Stomach (tissue), 9 donors: ENCODE data around the gene DCAF6. TPM values are rescaled to one million over a fixed set of nuclear protein-coding genes. Genes with fewer than 3 reads are reported as not detected.

Source experiments
- DNase-seq, 2 donors: peaks; one replicate each; pipeline versions ENCODE4 v3.0.0 to v3.0.0-alpha.2; 2013 to 2019
- H3K27ac ChIP-seq, 5 donors: fragments of 200-600 bp in 4 of 5; sonication (generic) in 4 of 5; one replicate each; pipeline ENCODE4 v1.5.1; 2013 to 2019; ENCODE audit warnings: mild to moderate bottlenecking in 1 of 5, moderate library complexity in 1 of 5
- H3K27me3 ChIP-seq, 3 donors: fragments of 200-600 bp; sonication (generic); one replicate each; pipeline ENCODE4 v1.5.1; 2017 to 2019; ENCODE audit warnings: mixed run types in 1 of 3
- H3K36me3 ChIP-seq, 4 donors: fragments of 200-600 bp; sonication (generic); 1 replicate in 3 of 4; 2 replicates in 1 of 4; pipeline ENCODE4 v1.5.1; 2016 to 2019
- H3K4me1 ChIP-seq, 4 donors: fragments of 200-600 bp; sonication (generic); one replicate each; pipeline ENCODE4 v1.5.1; 2016 to 2019
- H3K4me3 ChIP-seq, 4 donors: fragments of 200-600 bp; sonication (generic) in 3 of 4; one replicate each; pipeline ENCODE4 v1.5.1; 2016 to 2019; ENCODE audit warnings: mild to moderate bottlenecking in 1 of 4
- H3K9me3 ChIP-seq, 4 donors: fragments of 200-600 bp; sonication (generic); one replicate each; pipeline ENCODE4 v1.5.1; 2016 to 2019
- CTCF ChIP-seq, 7 experiments: fragments of 450-650 bp in 4 of 7; fragments of 200-600 bp in 3 of 7; sonication (generic) in 3 of 7; IDR thresholded peaks; one replicate each; pipeline ENCODE4 v1.5.1; 2016 to 2019; ENCODE audit warnings: antibody characterized with exemption in 7 of 7, control low read depth in 2 of 7, mild to moderate bottlenecking in 1 of 7
- EP300 ChIP-seq: sonication (generic); formaldehyde crosslinking; IDR thresholded peaks from one replicate; pipeline ENCODE4 v1.6.1; 2017; ENCODE audit warnings: antibody characterized with exemption
- POLR2A ChIP-seq, 4 donors: fragments of 450-650 bp; IDR thresholded peaks; one replicate each; pipeline ENCODE4 v1.6.1; 2016; ENCODE audit warnings: antibody characterized with exemption in 4 of 4, control low read depth in 2 of 4, mild to moderate bottlenecking in 1 of 4, moderate library complexity in 1 of 4
- POLR2AphosphoS5 ChIP-seq, 3 donors: sonication (generic); formaldehyde crosslinking; IDR thresholded peaks; one replicate each; pipeline ENCODE4 v1.6.1; 2016; ENCODE audit warnings: antibody characterized with exemption in 3 of 3
- WGBS, 5 donors: extraction: QIAGEN DNeasy Blood & Tissue Kit in 3 of 5; methylation state at CpG; one replicate each; pipeline versions ENCODE4 v1.1.5 to v1.1.7; 2013 to 2018; 5-methylcytosine and 5-hydroxymethylcytosine counted together
- intact Hi-C: fragments of 100-400 bp; cut with DNase I; formaldehyde crosslinking; loops from one replicate; pipeline ENCODE4 v1.15.1; 2023; ENCODE audit warnings: low total_unique reads
- polyA plus RNA-seq, 3 donors: library from polyadenylated mRNA; stranded (reverse); fragments of 200-250 nt; gene quantifications; one replicate each; pipeline ENCODE4 v1.2.3, GENCODE V29; 2013
- total RNA-seq, 5 donors: library from RNA; depleted of rRNA; stranded (reverse); fragments of >200 nt; gene quantifications; one replicate each; pipeline versions ENCODE4 v1.1.0 to v1.2.3, GENCODE V29; 2014 to 2016
- donor health status: healthy with polysubstance abuse.
- donor health status: Bipolar disorder and iron deficiency.
- donor health status: healthy.

DCAF6 gene
- total and polyA plus RNA-seq, 8 donors = 39.3 to 124 (median 71.9) TPM

DNA sequence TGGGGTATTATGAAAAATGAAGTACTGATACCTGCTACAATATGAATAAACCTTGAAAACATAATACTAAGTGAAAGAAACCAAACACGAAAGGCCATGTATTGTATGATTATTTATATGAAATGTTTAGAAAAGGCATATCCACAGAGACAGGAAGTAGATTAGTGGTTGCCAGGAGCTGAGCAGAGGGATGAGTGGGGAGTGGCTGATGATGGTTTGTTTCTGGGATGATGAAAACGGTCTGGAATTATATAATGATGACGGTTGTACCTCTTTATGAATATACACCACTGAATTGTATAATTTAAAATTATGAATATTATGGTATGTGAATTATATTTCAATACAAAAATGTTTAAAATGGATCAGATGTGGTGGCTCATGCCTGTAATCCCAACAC lies 64.2 kb downstream of the DCAF6 start:
- 78 to 85% (median 82%) methylated on average over 3 of the region's 3 CpGs for WGBS, 5 donors
- Histone ChIP-seq H3K27me3 (no peaks in the 10 kb centered on the region), H3K4me1 (no peaks in the 10 kb centered on the region), H3K27ac (no peak overlapping the region), H3K4me3 (no peak overlapping the region), H3K9me3 (no peaks in the 10 kb centered on the region), H3K36me3 (peaks cover 4 to 41% (median 36%) of the 10 kb centered on the region in 4 donors)
- no peak for DNase-seq
- intact Hi-C loops = no loop called here
- TF ChIP-seq POLR2A (IDR thresholded peaks at IDR 0.05) (no peak), CTCF (IDR thresholded peaks at IDR 0.05) (no peak), EP300 (no peak), POLR2AphosphoS5 (IDR thresholded peaks at IDR 0.05) (no peak)

GRCh38 chr1:168001213-168001612 lies 64.7 kb downstream of the DCAF6 start:
- Histone ChIP-seq H3K27me3 (no peaks in the 10 kb centered on the region), H3K27ac (no peak overlapping the region), H3K4me1 (no peaks in the 10 kb centered on the region), H3K36me3 (peaks cover 4 to 44% (median 38%) of the 10 kb centered on the region in 4 donors), H3K9me3 (no peaks in the 10 kb centered on the region), H3K4me3 (no peak overlapping the region)
- no peak for DNase-seq
- 96 to 100% (median 98%) methylated on average over 1 of the region's 1 CpG for WGBS, 5 donors
- TF ChIP-seq CTCF (IDR thresholded peaks at IDR 0.05) (no peak), POLR2A (IDR thresholded peaks at IDR 0.05) (no peak), EP300 (no peak), POLR2AphosphoS5 (IDR thresholded peaks at IDR 0.05) (no peak)
- intact Hi-C loops = no loop called here

DNA sequence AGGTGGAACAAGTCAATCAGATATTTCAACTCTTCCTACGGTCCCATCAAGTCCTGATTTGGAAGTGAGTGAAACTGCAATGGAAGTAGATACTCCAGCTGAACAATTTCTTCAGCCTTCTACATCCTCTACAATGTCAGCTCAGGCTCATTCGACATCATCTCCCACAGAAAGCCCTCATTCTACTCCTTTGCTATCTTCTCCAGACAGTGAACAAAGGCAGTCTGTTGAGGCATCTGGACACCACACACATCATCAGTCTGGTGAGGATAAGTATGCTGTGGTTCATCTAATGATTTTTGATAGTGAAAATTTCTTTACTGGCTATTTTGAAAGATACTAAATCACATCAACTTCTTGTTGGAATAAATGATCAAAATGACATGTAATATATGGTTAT lies 68.0 kb downstream of the DCAF6 start:
- H3K27ac ChIP-seq = no peak overlapping the region
- H3K27me3 ChIP-seq = no peaks in the 10 kb centered on the region
- no peaks in the 10 kb centered on the region for H3K9me3 ChIP-seq
- peaks cover 9 to 57% (median 55%) of the 10 kb centered on the region in 4 donors for H3K36me3 ChIP-seq
- WGBS, 5 donors = 92 to 98% (median 93%) methylated on average over 2 of the region's 2 CpGs
- TF ChIP-seq CTCF (IDR thresholded peaks at IDR 0.05) (no peak), EP300 (no peak), POLR2AphosphoS5 (IDR thresholded peaks at IDR 0.05) (no peak), POLR2A (IDR thresholded peaks at IDR 0.05) (no peak)
- no peak for DNase-seq
- H3K4me1 ChIP-seq = no peaks in the 10 kb centered on the region
- no peak overlapping the region for H3K4me3 ChIP-seq
- intact Hi-C loops = no loop called here

- DNase-seq = no peak
- H3K27me3 ChIP-seq = no peaks in the 10 kb centered on the region
- no peak overlapping the region for H3K27ac ChIP-seq
- intact Hi-C loops = no loop called here
- no peaks in the 10 kb centered on the region for H3K4me1 ChIP-seq
- no peak overlapping the region for H3K4me3 ChIP-seq
- TF ChIP-seq POLR2A (IDR thresholded peaks at IDR 0.05) = no peak
- TF ChIP-seq EP300 = no peak
- no peak for TF ChIP-seq POLR2AphosphoS5 (IDR thresholded peaks at IDR 0.05)
- TF ChIP-seq CTCF (IDR thresholded peaks at IDR 0.05) = no peak
- peaks cover 9 to 57% (median 55%) of the 10 kb centered on the region in 4 donors for H3K36me3 ChIP-seq
- no peaks in the 10 kb centered on the region for H3K9me3 ChIP-seq
Observed at GRCh38 chr1:168005529-168005928, 69.0 kb downstream of the DCAF6 start.
